GM23338 (cell line): ENCODE measurements around the gene KLC3. TPM values are rescaled to one million over a fixed set of nuclear protein-coding genes. Genes with fewer than 3 reads are reported as not detected.

Experiments
- ATAC-seq: fragments of 200-7000 bp; cut with Tn5 transposase; 3 replicates; pipeline ENCODE4 v1.9.1; 2020
- DNase-seq: peaks from one replicate; pipeline ENCODE4 v3.0.0-alpha.2; 2015; ENCODE audit warnings: low spot score
- H2AFZ ChIP-seq: fragments of 200-600 bp; sonication (generic); 2 replicates; pipeline ENCODE4 v1.8.0; 2016; ENCODE audit warnings: antibody characterized with exemption, mild to moderate bottlenecking, moderate library complexity
- H3F3A ChIP-seq: fragments of 200-600 bp; sonication (generic); replicated peaks from 2 replicates; pipeline ENCODE4 v1.8.0; 2017; ENCODE audit warnings: antibody characterized with exemption, mixed run types, low read depth
- H3K27ac ChIP-seq: fragments of 200-600 bp; sonication (generic); 2 replicates; pipeline ENCODE4 v1.6.1; 2016; ENCODE audit warnings: low read depth
- H3K27me3 ChIP-seq: fragments of 200-600 bp; sonication (generic); 2 replicates; pipeline ENCODE4 v1.8.0; 2016; ENCODE audit warnings: mild to moderate bottlenecking, mixed run types, moderate library complexity; ENCODE audit not compliant: insufficient read depth
- H3K36me3 ChIP-seq: fragments of 200-600 bp; sonication (generic); 2 replicates; pipeline ENCODE4 v1.8.0; 2016; ENCODE audit warnings: mild to moderate bottlenecking; ENCODE audit not compliant: insufficient read depth
- H3K4me1 ChIP-seq: fragments of 200-600 bp; sonication (generic); 2 replicates; pipeline ENCODE4 v1.8.0; 2016; ENCODE audit warnings: mild to moderate bottlenecking, moderate library complexity; ENCODE audit not compliant: insufficient read depth
- H3K4me2 ChIP-seq: fragments of 200-600 bp; sonication (generic); 2 replicates; pipeline ENCODE4 v1.7.1; 2017; ENCODE audit warnings: mixed run types
- H3K4me3 ChIP-seq: fragments of 200-600 bp; sonication (generic); 2 replicates; pipeline ENCODE4 v1.6.1; 2016; ENCODE audit warnings: mixed run types
- H3K79me2 ChIP-seq: fragments of 200-600 bp; sonication (generic); replicated peaks from 2 replicates; pipeline ENCODE4 v1.8.0; 2017; ENCODE audit warnings: mild to moderate bottlenecking; ENCODE audit not compliant: insufficient read depth
- H3K9me2 ChIP-seq: fragments of 200-600 bp; sonication (generic); 2 replicates; pipeline ENCODE4 v1.8.0; 2017; ENCODE audit not compliant: insufficient read depth
- H4K20me1 ChIP-seq: fragments of 200-600 bp; sonication (generic); replicated peaks from 2 replicates; pipeline ENCODE4 v1.8.0; 2017; ENCODE audit warnings: mild to moderate bottlenecking; ENCODE audit not compliant: insufficient read depth
- H3K27ac Mint-ChIP-seq: 2 replicates; pipeline ENCODE4 v1.8.0; 2020; ENCODE audit warnings: inconsistent platforms, mild to moderate bottlenecking, moderate library complexity, mixed read lengths
- H3K27me3 Mint-ChIP-seq: 3 replicates; pipeline ENCODE4 v1.8.0; 2022; ENCODE audit warnings: low read depth, mild to moderate bottlenecking, moderate library complexity, mixed read lengths, inconsistent platforms; ENCODE audit not compliant: insufficient read depth, poor library complexity
- H3K36me3 Mint-ChIP-seq: 3 replicates; pipeline ENCODE4 v1.8.0; 2021; ENCODE audit warnings: low read depth, mild to moderate bottlenecking, inconsistent platforms, moderate library complexity, mixed read lengths
- H3K4me1 Mint-ChIP-seq: 3 replicates; pipeline ENCODE4 v1.8.0; 2020; ENCODE audit warnings: mild to moderate bottlenecking, inconsistent platforms, mixed read lengths
- H3K4me3 Mint-ChIP-seq: 3 replicates; pipeline ENCODE4 v1.8.0; 2021; ENCODE audit warnings: moderate library complexity, mild to moderate bottlenecking, inconsistent platforms, mixed read lengths
- H3K9me3 Mint-ChIP-seq: 3 replicates; pipeline ENCODE4 v1.8.0; 2020; ENCODE audit warnings: moderate library complexity, mild to moderate bottlenecking, inconsistent platforms, mixed read lengths
- CTCF ChIP-seq, 2 experiments: fragments of 200-600 bp in 1 of 2; sonication (generic) in 1 of 2; conservative IDR thresholded peaks; 2 replicates each; pipeline versions ENCODE4 v1.5.1 to v1.6.1; 2016 to 2017; ENCODE audit warnings: antibody characterized with exemption in 2 of 2, low read depth in 2 of 2, mild to moderate bottlenecking in 2 of 2, moderate library complexity in 1 of 2
- ETS1 ChIP-seq: IDR thresholded peaks from 2 replicates; pipeline ENCODE4 v1.6.1; 2016; ENCODE audit warnings: antibody characterized with exemption
- EZH2phosphoT487 ChIP-seq: fragments of 200-600 bp; sonication (generic); IDR thresholded peaks from one replicate; pipeline ENCODE4 v1.8.1; 2018; ENCODE audit warnings: antibody characterized with exemption; ENCODE audit not compliant: unreplicated experiment
- JUNB ChIP-seq: IDR thresholded peaks from one replicate; pipeline ENCODE4 v1.6.1; 2016; ENCODE audit warnings: antibody characterized with exemption; ENCODE audit not compliant: unreplicated experiment
- POLR2AphosphoS5 ChIP-seq: IDR thresholded peaks from 2 replicates; pipeline ENCODE4 v1.6.1; 2016; ENCODE audit warnings: antibody characterized with exemption, low read depth
- STAT1 ChIP-seq: IDR thresholded peaks from one replicate; pipeline ENCODE4 v1.6.1; 2016; ENCODE audit warnings: antibody characterized with exemption; ENCODE audit not compliant: unreplicated experiment
- ZNF114 ChIP-seq: fragments of 250-450 bp; sonication (Bioruptor Pico); IDR thresholded peaks from 2 replicates; pipeline ENCODE4 v1.5.0; 2020; ENCODE audit warnings: mild to moderate bottlenecking, moderate library complexity
- ZNF331 ChIP-seq: fragments of 250-450 bp; sonication (Bioruptor Pico); IDR thresholded peaks from 2 replicates; pipeline ENCODE4 v1.5.0; 2020; ENCODE audit warnings: low read depth, mild to moderate bottlenecking, moderate library complexity
- polyA plus RNA-seq: library from polyadenylated mRNA; unstranded; fragments of >200 nt; fragmentation: Nextera tagmentation; extraction: Ambion mirVana; gene quantifications from 2 replicates; pipeline ENCODE4 v1.2.1, GENCODE V29; 2016
- total RNA-seq: library from RNA; depleted of rRNA; stranded (reverse); fragments of >200 nt; shearing (Covaris generic); gene quantifications from 2 replicates; pipeline ENCODE4 v1.2.3, GENCODE V29; 2014
- TF ChIP-seq, protein P1 (sequence below): fragments of 250-450 bp; sonication (Bioruptor Pico); IDR thresholded peaks from 2 replicates; pipeline ENCODE4 v1.5.0; 2020; ENCODE audit warnings: mild to moderate bottlenecking, moderate library complexity

The KLC3 gene
- total and polyA plus RNA-seq, 2 experiments from 2014 or later = 3.1 to 6.4 TPM

GRCh38 chr19:45315304-45315703 is 25.2 kb upstream of the KLC3 start:
- H3K36me3 Mint-ChIP-seq = no peaks in the 10 kb centered on the region
- Histone ChIP-seq H3K27me3 (peaks cover 44% of the 10 kb centered on the region), H3K79me2 (no peaks in the 10 kb centered on the region), H3K4me1 (no peaks in the 10 kb centered on the region), H3K36me3 (no peaks in the 10 kb centered on the region), H4K20me1 (no peaks in the 10 kb centered on the region), H2AFZ (no peak overlapping the region), H3F3A (no peaks in the 10 kb centered on the region), H3K4me3 (no peak overlapping the region), H3K9me2 (no peaks in the 10 kb centered on the region), H3K4me2 (no peak overlapping the region), H3K27ac (no peak overlapping the region)
- no peak overlapping the region for H3K27ac Mint-ChIP-seq
- no peak for DNase-seq
- ATAC-seq = peak; percentile 22; the same call in 2 of the 3 replicates
- H3K4me1 Mint-ChIP-seq = no peaks in the 10 kb centered on the region; the same call in 2 of the 3 replicates
- H3K27me3 Mint-ChIP-seq = peaks cover 39% of the 10 kb centered on the region
- H3K4me3 Mint-ChIP-seq = no peak overlapping the region
- H3K9me3 Mint-ChIP-seq = no peaks in the 10 kb centered on the region
- no peak for TF ChIP-seq ZNF331 (CRISPR knock-in tag)
- no peak for TF ChIP-seq ETS1

DNA sequence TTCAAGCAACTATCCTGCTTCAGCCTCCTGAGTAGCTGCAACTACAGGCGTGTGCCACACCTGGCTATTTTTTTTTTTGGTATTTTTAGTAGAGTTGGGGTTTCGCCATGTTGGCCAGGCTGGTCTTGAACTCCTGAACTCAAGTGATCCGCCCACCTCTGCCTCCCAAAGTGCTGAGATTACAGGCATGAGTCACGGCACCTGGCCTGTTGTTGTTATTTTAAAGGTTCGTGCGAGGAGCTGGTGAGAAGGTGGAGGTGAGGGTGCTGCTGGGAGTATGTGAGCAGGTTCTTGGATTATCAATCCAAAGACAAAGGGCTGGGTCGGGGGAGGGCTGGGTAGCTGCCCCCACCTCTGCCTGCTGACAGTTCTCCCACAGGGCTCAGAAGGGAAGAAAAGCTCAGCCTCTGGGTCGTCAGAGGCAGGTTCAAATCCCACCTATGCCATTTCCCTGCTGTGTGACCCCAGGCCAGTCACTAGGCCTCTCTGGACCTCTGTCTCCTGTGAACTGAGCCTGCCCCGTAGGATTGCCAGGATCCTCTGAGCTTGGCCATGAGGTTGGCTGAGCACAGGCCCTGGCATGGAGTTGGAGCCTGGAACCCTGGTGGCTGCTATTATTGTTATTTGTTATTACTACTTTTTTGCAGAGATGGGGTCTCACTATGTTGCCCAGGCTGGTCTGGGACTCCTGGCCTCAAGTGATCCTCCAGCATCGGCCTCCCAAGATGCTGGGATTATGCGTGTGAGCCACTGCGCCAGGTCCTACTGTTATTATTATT is 19.4 kb upstream of the KLC3 start:
- no peak overlapping the region for H2AFZ ChIP-seq
- no peak for ATAC-seq
- no peaks in the 10 kb centered on the region for H3K36me3 Mint-ChIP-seq
- H3K4me2 ChIP-seq = no peak overlapping the region
- H3K4me1 ChIP-seq = peaks cover 18% of the 10 kb centered on the region
- H3K27ac Mint-ChIP-seq = no peak overlapping the region
- peaks cover 48% of the 10 kb centered on the region for H3K27me3 Mint-ChIP-seq
- H3K4me3 ChIP-seq = no peak overlapping the region
- no peaks in the 10 kb centered on the region for H3K36me3 ChIP-seq
- no peak overlapping the region for H3K27ac ChIP-seq
- no peaks in the 10 kb centered on the region for H3K79me2 ChIP-seq
- H4K20me1 ChIP-seq = no peaks in the 10 kb centered on the region
- H3K27me3 ChIP-seq = peaks cover 52% of the 10 kb centered on the region
- H3K9me2 ChIP-seq = no peaks in the 10 kb centered on the region
- peaks cover 19% of the 10 kb centered on the region; the same call in 1 of the 2 replicates for H3F3A ChIP-seq
- H3K9me3 Mint-ChIP-seq = no peaks in the 10 kb centered on the region; the same call in 2 of the 3 replicates
- no peak for DNase-seq
- H3K4me3 Mint-ChIP-seq = no peak overlapping the region
- peaks cover 14% of the 10 kb centered on the region for H3K4me1 Mint-ChIP-seq
- TF ChIP-seq EZH2phosphoT487 (no peak), JUNB (no peak), ZNF114 (CRISPR knock-in tag) (no peak), POLR2AphosphoS5 (no peak), CTCF (conservative IDR thresholded peaks at IDR 0.05; ENCODE audit: low read depth in 2 of 2) (no peak), ZNF331 (CRISPR knock-in tag) (no peak), STAT1 (no peak)
- TF ChIP-seq, protein P1, sequence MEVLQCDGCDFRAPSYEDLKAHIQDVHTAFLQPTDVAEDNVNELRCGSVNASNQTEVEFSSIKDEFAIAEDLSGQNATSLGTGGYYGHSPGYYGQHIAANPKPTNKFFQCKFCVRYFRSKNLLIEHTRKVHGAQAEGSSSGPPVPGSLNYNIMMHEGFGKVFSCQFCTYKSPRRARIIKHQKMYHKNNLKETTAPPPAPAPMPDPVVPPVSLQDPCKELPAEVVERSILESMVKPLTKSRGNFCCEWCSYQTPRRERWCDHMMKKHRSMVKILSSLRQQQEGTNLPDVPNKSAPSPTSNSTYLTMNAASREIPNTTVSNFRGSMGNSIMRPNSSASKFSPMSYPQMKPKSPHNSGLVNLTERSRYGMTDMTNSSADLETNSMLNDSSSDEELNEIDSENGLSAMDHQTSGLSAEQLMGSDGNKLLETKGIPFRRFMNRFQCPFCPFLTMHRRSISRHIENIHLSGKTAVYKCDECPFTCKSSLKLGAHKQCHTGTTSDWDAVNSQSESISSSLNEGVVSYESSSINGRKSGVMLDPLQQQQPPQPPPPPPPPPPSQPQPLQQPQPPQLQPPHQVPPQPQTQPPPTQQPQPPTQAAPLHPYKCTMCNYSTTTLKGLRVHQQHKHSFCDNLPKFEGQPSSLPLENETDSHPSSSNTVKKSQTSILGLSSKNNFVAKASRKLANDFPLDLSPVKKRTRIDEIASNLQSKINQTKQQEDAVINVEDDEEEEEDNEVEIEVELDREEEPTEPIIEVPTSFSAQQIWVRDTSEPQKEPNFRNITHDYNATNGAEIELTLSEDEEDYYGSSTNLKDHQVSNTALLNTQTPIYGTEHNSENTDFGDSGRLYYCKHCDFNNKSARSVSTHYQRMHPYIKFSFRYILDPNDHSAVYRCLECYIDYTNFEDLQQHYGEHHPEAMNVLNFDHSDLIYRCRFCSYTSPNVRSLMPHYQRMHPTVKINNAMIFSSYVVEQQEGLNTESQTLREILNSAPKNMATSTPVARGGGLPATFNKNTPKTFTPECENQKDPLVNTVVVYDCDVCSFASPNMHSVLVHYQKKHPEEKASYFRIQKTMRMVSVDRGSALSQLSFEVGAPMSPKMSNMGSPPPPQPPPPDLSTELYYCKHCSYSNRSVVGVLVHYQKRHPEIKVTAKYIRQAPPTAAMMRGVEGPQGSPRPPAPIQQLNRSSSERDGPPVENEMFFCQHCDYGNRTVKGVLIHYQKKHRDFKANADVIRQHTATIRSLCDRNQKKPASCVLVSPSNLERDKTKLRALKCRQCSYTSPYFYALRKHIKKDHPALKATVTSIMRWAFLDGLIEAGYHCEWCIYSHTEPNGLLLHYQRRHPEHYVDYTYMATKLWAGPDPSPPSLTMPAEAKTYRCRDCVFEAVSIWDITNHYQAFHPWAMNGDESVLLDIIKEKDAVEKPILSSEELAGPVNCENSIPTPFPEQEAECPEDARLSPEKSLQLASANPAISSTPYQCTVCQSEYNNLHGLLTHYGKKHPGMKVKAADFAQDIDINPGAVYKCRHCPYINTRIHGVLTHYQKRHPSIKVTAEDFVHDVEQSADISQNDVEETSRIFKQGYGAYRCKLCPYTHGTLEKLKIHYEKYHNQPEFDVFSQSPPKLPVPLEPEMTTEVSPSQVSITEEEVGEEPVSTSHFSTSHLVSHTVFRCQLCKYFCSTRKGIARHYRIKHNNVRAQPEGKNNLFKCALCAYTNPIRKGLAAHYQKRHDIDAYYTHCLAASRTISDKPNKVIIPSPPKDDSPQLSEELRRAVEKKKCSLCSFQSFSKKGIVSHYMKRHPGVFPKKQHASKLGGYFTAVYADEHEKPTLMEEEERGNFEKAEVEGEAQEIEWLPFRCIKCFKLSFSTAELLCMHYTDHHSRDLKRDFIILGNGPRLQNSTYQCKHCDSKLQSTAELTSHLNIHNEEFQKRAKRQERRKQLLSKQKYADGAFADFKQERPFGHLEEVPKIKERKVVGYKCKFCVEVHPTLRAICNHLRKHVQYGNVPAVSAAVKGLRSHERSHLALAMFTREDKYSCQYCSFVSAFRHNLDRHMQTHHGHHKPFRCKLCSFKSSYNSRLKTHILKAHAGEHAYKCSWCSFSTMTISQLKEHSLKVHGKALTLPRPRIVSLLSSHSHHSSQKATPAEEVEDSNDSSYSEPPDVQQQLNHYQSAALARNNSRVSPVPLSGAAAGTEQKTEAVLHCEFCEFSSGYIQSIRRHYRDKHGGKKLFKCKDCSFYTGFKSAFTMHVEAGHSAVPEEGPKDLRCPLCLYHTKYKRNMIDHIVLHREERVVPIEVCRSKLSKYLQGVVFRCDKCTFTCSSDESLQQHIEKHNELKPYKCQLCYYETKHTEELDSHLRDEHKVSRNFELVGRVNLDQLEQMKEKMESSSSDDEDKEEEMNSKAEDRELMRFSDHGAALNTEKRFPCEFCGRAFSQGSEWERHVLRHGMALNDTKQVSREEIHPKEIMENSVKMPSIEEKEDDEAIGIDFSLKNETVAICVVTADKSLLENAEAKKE (CRISPR knock-in tag) = no peak
